GM19099 (cell line): Measurements from ENCODE around the gene ADIPOR1.

Source experiments
- POLR2A ChIP-seq: IDR thresholded peaks from 3 replicates; pipeline ENCODE4 v1.6.1; 2011; ENCODE audit warnings: low read depth; ENCODE audit not compliant: insufficient read length; ENCODE audit errors: extremely low read depth

ADIPOR1 gene

DNA sequence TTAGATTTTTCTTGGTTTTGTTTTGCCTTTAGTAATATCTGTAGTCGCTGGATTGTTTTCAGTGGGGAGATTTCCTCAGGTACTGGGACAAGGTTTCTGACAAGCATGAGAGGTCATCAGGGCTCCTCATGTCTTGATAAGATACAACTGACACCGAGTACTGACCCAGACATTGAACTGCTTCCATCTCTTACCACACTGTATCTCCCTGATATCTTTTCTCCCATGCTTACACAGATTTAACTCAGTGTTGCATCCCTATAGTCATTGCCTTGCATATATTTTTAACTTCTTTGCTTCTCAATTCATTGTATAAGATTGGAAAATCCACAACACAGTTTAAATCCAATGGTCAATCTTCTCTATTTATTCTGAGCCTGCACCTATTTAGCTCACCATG is 21.3 kb upstream of the ADIPOR1 start:
- TF ChIP-seq POLR2A, result no peak

DNA sequence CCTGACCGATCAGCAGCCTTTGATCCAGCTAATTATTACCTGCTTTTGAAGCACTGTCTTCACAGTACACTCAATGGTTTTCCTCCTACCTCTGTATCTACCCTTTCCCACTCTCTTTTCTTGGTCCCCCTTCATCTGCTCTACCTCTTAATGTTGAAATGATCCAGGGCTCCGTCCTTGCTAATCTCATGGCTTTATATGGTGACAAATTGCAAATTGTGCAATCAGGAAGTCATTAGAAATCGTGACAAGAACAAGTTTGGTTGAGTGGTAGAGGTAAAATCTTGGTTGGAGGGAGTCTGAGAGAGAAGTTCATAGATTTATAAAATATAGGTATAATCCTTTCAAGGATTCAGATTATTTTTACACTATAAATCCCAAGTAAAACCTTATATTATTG is 18.5 kb upstream of the ADIPOR1 start:
- no peak for TF ChIP-seq POLR2A

DNA sequence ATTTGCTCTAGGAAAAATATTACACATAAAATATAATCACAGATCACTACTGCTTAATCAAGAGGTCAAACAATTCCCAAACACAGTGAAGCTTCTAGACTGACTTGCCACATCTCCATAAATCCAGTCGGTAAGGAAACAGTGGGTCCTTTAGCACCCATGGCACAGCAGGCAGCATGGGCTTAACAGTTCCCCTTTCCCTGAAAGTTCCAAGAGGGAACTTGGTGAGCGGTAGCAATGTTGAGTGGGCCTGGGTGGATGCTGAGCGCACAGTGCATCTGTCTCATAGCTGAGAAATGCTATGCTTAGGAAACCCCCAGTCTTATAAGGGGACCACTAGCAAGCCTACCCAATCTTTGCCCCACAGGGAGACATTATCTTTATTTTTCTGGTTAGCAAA is 16.7 kb upstream of the ADIPOR1 start:
- TF ChIP-seq POLR2A, result no peak

- no peak for TF ChIP-seq POLR2A
Measured at GRCh38 chr1:202972046-202972445, 13.9 kb upstream of the ADIPOR1 start.

DNA sequence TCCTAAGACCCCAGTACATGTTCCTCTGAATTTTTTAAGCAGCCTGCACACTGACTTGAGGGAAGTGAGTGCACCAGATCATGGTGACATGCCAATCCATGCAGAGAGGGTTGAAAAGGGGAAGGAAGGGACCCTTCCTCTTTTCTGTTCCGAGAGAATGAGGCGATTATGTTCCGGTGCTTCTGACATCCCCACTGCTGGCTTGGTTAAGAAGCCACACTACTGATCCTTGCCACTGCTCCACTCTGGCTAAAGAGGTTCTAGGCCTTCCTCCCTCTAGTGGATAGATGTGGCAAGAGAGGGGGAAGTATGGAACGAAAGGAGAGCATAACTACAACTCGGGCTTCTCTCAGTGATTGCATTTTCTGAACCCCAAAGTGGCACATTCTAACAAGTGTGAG is 10.8 kb upstream of the ADIPOR1 start:
- no peak for TF ChIP-seq POLR2A

- TF ChIP-seq POLR2A, result no peak
Measured at GRCh38 chr1:202968351-202968750, 10.2 kb upstream of the ADIPOR1 start.

DNA sequence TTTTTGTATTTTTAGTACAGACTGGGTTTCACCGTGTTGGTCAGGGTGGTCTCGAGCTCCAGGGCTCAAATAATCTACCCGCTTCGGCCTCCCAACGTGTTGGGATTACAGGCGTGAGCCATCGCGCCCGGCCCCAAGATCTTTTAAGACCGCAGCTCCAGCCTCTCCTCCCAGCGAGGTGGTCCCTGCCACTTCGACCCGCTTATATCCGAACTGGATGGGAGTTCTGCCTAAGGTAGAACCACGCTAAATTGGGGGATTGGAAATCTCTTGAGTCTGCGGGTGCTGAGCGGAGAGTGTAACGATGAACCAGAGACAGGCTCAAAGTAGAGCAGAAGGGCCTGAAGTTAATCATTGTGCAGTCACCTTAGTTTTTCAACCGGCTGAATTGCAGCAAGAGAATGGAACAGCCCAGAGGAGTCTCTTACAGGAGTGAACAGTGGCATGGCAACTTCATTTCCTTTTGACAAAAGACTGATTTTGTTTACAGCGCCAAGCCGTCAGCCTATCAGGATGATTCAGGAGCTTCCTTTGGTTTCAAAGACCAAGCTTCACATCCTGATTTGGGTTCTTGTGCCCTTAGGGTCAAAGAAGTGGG is 9.7 kb upstream of the ADIPOR1 start:
- no peak for TF ChIP-seq POLR2A

DNA sequence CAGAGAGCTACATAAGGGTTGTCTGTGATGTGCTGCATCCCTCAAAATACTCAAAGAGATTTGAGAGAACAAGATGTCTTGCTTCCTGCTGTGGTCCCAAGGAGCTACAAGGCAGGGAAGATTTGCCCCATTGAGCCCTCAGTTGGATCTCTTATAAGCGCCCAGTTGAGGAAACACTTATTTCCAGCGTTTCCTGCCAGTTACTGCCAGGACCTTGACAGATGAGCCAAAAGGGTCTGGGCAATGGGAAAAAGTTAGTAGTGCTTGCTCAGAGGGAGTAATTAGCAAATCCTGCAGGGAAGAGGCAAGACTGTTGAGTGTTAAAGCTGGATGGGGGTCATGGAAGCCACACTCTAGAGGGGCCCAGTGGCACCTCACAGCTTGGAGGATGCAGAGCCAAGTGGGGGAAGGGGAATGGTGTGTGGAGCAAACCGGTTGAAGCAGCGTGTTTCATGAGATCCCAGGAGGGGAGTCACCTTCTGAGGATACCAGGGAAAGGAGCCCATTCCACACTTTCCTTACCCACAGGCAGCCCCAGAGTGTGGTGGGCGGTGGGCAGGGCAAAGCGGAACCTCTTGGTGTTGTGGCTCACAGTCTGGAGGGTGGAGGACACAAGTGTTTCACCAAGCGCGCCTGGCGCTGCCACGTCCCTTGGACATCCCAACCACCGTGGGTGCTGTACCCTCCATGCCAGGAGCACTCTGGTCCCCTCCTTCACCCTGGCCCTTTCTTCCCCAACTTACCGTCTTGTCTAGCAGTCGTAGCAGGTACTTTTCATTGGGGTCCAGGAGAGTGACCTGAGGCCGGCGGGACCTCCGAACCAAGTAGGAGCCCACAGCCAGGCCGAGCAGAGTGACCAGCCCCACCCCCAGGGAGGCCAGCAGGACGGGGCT is 8.1 kb upstream of the ADIPOR1 start:
- TF ChIP-seq POLR2A, result no peak

- TF ChIP-seq POLR2A, result no peak
Measured at GRCh38 chr1:202965422-202965821, 7.3 kb upstream of the ADIPOR1 start.

DNA sequence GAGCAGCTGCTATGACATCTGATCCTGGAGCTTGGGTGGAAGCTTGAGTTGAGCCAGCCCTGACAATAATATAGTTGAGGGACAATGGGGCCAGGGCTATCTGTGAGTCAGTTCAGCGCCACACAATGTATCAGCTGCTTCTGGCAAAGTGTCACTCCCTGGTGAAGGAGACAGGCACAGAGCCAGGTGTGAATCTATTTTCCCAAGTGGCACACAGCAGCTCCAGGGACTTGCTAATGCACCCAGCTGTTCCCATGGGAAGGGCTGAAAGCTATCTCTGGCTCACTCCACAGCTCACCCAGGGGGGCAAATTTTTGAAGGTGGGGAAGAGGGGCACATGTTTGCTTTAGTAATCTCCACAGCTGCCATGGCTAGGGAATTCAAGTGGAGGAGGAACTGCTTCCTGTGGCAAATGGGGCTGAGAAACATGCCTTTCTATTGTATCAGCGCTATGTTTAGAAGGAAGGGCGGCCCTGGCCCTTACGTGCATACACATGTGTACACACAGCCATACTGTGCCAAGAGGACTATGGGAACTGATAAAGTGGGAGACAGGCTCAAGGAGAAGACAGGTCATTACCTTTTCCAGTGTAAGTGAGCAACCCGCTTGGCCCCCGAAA is 6.8 kb upstream of the ADIPOR1 start:
- no peak for TF ChIP-seq POLR2A

GRCh38 chr1:202961220-202961880 is 3.2 kb upstream of the ADIPOR1 start:
- TF ChIP-seq POLR2A, result no peak

DNA sequence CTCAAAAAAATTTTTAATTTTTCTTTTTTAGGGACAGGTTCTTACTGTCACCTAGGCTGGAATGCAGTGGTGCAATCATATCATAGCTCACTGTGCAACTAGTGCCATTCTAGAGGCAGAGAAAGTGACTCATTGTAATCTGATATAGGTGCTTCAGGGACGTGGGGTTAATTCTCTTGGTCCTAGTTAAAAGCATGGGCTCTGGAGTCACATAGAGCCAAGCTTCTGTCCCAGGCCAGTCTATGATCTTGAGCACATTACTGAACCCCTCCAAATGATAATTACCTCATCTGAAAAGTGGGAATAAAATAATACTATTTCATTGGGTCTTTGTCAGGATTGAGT is 1.1 kb upstream of the ADIPOR1 start:
- TF ChIP-seq POLR2A, result no peak

GRCh38 chr1:202958544-202959275 is 598 bp upstream of the ADIPOR1 start:
- TF ChIP-seq POLR2A, result no peak

GRCh38 chr1:202956969-202957368 is 1.1 kb downstream of the ADIPOR1 start:
- no peak for TF ChIP-seq POLR2A
